Thymus (tissue), 11 donors: Measurements from ENCODE around the gene SBK3. TPM values are rescaled to one million over a fixed set of nuclear protein-coding genes. Genes with fewer than 3 reads are reported as not detected.
"Not testable (repeated sequence)": the region's sequence is repeated elsewhere in the genome, so short reads cannot be mapped to it uniquely, and the experiment has no call there.

Experiments
- DNase-seq, 9 donors: peaks; one replicate each; pipeline ENCODE4 v3.0.0-alpha.2; 2013; ENCODE audit warnings: low spot score in 9 of 9, low read depth in 6 of 9, missing footprints in 1 of 9
- H3K27ac ChIP-seq, 2 donors: one replicate each; pipeline ENCODE4 v1.5.1; 2013; ENCODE audit warnings: control low read depth in 1 of 2, low read depth in 1 of 2, low read length in 1 of 2, mild to moderate bottlenecking in 1 of 2, moderate library complexity in 1 of 2
- H3K27me3 ChIP-seq, 2 donors: one replicate each; pipeline ENCODE4 v1.5.1; 2013; ENCODE audit warnings: low read length in 1 of 2; ENCODE audit not compliant: control insufficient read depth in 2 of 2, insufficient read depth in 1 of 2
- H3K36me3 ChIP-seq, 2 donors: one replicate each; pipeline ENCODE4 v1.5.1; 2013; ENCODE audit warnings: low read length in 1 of 2, mild to moderate bottlenecking in 1 of 2, moderate library complexity in 1 of 2; ENCODE audit not compliant: control insufficient read depth in 2 of 2, insufficient read depth in 2 of 2
- H3K4me1 ChIP-seq, 2 donors: one replicate each; pipeline ENCODE4 v1.5.1; 2013; ENCODE audit warnings: low read length in 2 of 2; ENCODE audit not compliant: control insufficient read depth in 2 of 2, insufficient read depth in 2 of 2
- H3K4me3 ChIP-seq, 2 donors: one replicate each; pipeline ENCODE4 v1.5.1; 2013; ENCODE audit warnings: low read length in 2 of 2, control low read depth in 1 of 2, mild to moderate bottlenecking in 1 of 2
- H3K9me3 ChIP-seq, 2 donors: one replicate each; pipeline ENCODE4 v1.5.1; 2013; ENCODE audit warnings: low read length in 1 of 2, mild to moderate bottlenecking in 1 of 2; ENCODE audit not compliant: control insufficient read depth in 2 of 2, insufficient read depth in 1 of 2
- WGBS: extraction: QIAGEN DNeasy Blood & Tissue Kit; methylation state at CpG from one replicate; pipeline ENCODE4 v1.1.7; 2013; 5-methylcytosine and 5-hydroxymethylcytosine counted together
- polyA plus RNA-seq: library from polyadenylated mRNA; stranded (reverse); fragments of 200-250 nt; gene quantifications from one replicate; pipeline ENCODE4 v1.2.3, GENCODE V29; 2013
- total RNA-seq: library from RNA; stranded (reverse); fragments of 120-200 nt; gene quantifications from one replicate; pipeline ENCODE4 v1.2.4, GENCODE V29; 2013
- donor health status: healthy.

The SBK3 gene
- total and polyA plus RNA-seq, 2 donors: 0.11 TPM; not detected in 1

DNA sequence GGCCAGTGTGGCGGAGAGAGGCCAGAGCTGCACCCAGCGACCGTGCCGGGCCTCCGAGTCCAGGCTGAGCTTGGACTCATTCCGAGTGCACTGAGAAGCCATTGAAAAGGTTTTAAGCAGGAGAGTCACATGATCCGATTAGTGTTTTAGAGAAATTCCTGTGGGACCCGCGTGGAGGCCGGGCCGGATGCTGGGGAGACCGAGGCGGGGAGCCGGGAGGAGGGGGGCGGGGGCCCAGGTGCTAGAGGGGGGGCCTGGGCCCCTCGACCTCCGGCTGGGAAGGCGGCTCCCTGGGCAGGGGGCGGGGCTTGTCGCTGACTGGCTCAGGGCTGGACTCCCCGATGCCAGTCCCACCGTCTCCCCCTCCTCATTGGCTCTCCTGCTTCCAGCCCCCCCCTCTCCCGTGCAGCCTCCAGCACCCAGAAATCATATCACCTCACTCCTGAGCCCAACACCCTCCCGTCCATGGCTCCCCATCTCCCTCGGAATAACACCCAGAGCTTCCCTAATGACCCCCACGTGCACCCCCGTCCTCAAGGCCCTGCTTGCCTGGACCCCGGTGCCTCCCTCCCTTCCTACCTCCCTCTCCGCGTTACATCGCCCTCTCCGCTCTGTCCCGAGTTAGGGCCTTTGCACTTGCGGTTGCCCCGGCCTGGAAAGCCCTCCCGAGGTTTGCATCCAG, 40.5 kb upstream of the SBK3 start:
- Histone ChIP-seq H3K36me3 (no peaks in the 10 kb centered on the region), H3K9me3 (no peaks in the 10 kb centered on the region), H3K27ac (peak overlapping the region; percentile 19 to 69), H3K27me3 (peaks cover 4 to 10% of the 10 kb centered on the region in 2 donors), H3K4me3 (peak overlapping the region; percentile 30 to 36), H3K4me1 (peaks cover 19 to 38% of the 10 kb centered on the region in 2 donors)
- WGBS: 5% methylated on average over 36 of the region's 36 CpGs
- peak in 5 of 9 donors; percentile 56 to 81 (median 73) for DNase-seq

DNA sequence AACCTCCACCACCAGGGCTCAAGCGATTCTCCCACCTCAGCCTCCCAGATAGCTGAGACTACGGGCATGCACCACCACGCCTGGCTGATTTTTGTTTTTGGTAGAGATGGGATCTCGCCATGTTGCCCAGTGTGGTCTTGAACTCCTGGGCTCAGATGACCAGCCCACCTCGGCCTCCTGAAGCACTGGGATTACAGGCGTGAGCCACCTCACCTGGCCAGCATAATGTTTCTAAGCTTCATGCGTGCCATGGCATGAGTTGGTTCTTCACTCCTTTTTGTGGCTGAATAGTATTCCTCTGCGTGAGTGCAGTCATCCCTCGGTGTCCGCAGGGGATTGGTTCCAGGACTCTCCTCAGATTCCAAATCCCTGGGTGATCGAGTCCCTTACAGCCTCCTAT, 39.5 kb upstream of the SBK3 start:
- H3K27ac ChIP-seq: no peak overlapping the region
- H3K4me1 ChIP-seq: peaks cover 21 to 38% of the 10 kb centered on the region in 2 donors
- WGBS: 98% methylated on average over 11 of the region's 11 CpGs

DNA sequence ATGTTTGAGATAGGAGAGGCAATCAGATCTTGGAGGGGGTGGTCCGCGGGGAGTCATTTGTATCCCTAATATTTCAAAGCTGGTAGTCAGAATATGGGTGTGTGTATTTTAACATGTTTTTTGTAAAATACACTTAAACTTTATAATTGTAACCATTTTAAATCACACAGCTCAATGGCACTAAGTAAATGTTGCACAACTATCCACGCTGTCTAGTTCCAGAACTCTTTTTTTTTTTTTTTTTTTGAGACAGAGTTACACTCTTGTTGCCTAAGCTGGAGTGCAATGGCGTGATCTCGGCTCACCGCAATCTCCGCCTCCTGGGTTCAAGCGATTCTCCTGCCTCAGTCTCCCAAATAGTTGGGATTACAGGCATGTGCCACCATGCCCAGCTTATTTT, 38.6 kb upstream of the SBK3 start:
- H3K27me3 ChIP-seq: peaks cover 4 to 10% of the 10 kb centered on the region in 2 donors
- H3K27ac ChIP-seq, H3K4me3 ChIP-seq, H3K36me3 ChIP-seq, DNase-seq, H3K9me3 ChIP-seq: not testable (repeated sequence)
- H3K4me1 ChIP-seq: peaks cover 22 to 38% of the 10 kb centered on the region in 2 donors
- WGBS: 92% methylated on average over 8 of the region's 8 CpGs

More for the DNA sequence above, 39.5 kb upstream of the SBK3 start:
- Histone ChIP-seq H3K4me3 (no peak overlapping the region), H3K9me3 (no peaks in the 10 kb centered on the region), H3K27me3 (peaks cover 4 to 10% of the 10 kb centered on the region in 2 donors), H3K36me3 (no peaks in the 10 kb centered on the region)
- no peak for DNase-seq

DNA sequence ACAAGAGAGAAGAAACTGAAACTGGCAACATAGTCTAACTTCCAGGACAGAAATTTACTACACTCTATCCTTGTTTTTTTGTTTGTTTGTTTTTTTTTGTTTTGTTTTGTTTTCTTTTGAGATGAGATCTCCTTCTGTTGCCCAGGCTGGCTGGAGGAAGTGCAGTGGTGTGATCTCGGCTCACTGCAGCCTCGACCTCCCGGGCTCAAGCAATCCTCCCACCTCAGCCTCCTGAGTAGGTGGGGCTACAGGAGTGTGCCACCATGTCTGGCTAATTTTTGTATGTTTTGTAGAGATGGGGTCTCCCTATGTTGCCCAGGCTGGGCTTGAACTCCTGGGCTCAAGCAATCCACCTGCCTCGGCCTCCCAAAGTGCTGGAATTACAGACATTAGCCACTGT, 36.9 kb upstream of the SBK3 start:
- not testable (repeated sequence) for H3K27me3 ChIP-seq, DNase-seq, H3K27ac ChIP-seq, H3K9me3 ChIP-seq, H3K4me3 ChIP-seq
- Histone ChIP-seq H3K4me1 (peaks cover 22 to 31% of the 10 kb centered on the region in 2 donors), H3K36me3 (peaks cover 3 to 20% of the 10 kb centered on the region in 2 donors)
- 91% methylated on average over 4 of the region's 4 CpGs for WGBS

DNA sequence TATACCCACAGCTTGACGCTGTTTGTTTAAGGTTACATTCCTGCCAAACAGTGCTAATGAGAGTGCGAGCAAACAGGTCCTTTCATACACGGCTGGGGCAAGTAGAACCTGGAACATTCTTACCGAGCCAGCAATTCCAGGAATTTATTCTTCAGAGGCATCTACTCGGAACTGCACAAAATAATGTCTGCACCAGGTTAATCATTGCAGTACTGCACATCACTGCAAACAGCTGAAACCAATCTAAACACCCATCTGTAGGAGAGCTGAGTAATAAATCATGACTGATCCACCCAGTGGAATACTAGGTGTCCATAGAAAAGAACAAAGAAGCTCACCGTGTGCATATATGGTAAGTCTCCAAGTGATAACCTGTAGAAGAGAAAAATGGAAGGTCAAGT, 36.5 kb upstream of the SBK3 start:
- peaks cover 4 to 5% of the 10 kb centered on the region in 2 donors for H3K27me3 ChIP-seq
- no peaks in the 10 kb centered on the region for H3K9me3 ChIP-seq
- H3K27ac ChIP-seq: no peak overlapping the region
- no peak overlapping the region for H3K4me3 ChIP-seq
- H3K4me1 ChIP-seq: peaks cover 20 to 26% of the 10 kb centered on the region in 2 donors
- WGBS: 70% methylated on average over 6 of the region's 6 CpGs
- H3K36me3 ChIP-seq: peaks cover 4 to 21% of the 10 kb centered on the region in 2 donors
- no peak for DNase-seq

GRCh38 chr19:55581145-55581822, 35.9 kb upstream of the SBK3 start:
- DNase-seq: peak in 2 of 9 donors; percentile 29 to 46
- 50% methylated on average over 12 of the region's 12 CpGs for WGBS
- Histone ChIP-seq H3K27me3 (peaks cover 0 to 4% of the 10 kb centered on the region in 2 donors), H3K36me3 (peaks cover 5 to 21% of the 10 kb centered on the region in 2 donors), H3K27ac (peak overlapping the region in 1 of 2 donors; percentile 86), H3K4me1 (peaks cover 15 to 21% of the 10 kb centered on the region in 2 donors), H3K4me3 (peak overlapping the region; percentile 68 to 84), H3K9me3 (no peaks in the 10 kb centered on the region)

- H3K36me3 ChIP-seq: peaks cover 5 to 21% of the 10 kb centered on the region in 2 donors
- H3K27ac ChIP-seq: peak within 1 kb of the TSS; percentile 77 to 86
- peak in 6 of 9 donors; percentile 60 to 86 (median 71) for DNase-seq
- peak within 1 kb of the TSS; percentile 68 to 84 for H3K4me3 ChIP-seq
- no peaks in the 10 kb centered on the region for H3K9me3 ChIP-seq
- under 1% methylated on average over 24 of the region's 24 CpGs for WGBS
- peaks cover 0 to 4% of the 10 kb centered on the region in 2 donors for H3K27me3 ChIP-seq
- H3K4me1 ChIP-seq: peaks cover 9 to 15% of the 10 kb centered on the region in 2 donors
Measured at GRCh38 chr19:55580628-55581144, 35.3 kb upstream of the SBK3 start, which contains the start of gene ZNF579. Gene ZNF579 (minus strand): TSS chr19:55580848. CDS start chr19:55579639, 1,209 bp downstream.

GRCh38 chr19:55579766-55580621, 34.7 kb upstream of the SBK3 start:
- H3K27ac ChIP-seq: peak overlapping the region; percentile 77 to 86
- H3K4me3 ChIP-seq: peak overlapping the region; percentile 68 to 84
- 16% methylated on average over 20 of the region's 20 CpGs for WGBS
- H3K27me3 ChIP-seq: peaks cover 0 to 2% of the 10 kb centered on the region in 2 donors
- H3K36me3 ChIP-seq: peaks cover 5 to 21% of the 10 kb centered on the region in 2 donors
- DNase-seq: peak in 2 of 9 donors; percentile 17 to 36
- no peaks in the 10 kb centered on the region for H3K9me3 ChIP-seq
- peaks cover 9 to 10% of the 10 kb centered on the region in 2 donors for H3K4me1 ChIP-seq
